GM23338 (cell line): ENCODE measurements around the gene NUP205. TPM values are rescaled to one million over a fixed set of nuclear protein-coding genes. Genes with fewer than 3 reads are reported as not detected.

ENCODE experiments used
- ATAC-seq: fragments of 200-7000 bp; cut with Tn5 transposase; 3 replicates; pipeline ENCODE4 v1.9.1; 2020
- DNase-seq: peaks from one replicate; pipeline ENCODE4 v3.0.0-alpha.2; 2015; ENCODE audit warnings: low spot score
- H2AFZ ChIP-seq: fragments of 200-600 bp; sonication (generic); 2 replicates; pipeline ENCODE4 v1.8.0; 2016; ENCODE audit warnings: antibody characterized with exemption, mild to moderate bottlenecking, moderate library complexity
- H3F3A ChIP-seq: fragments of 200-600 bp; sonication (generic); replicated peaks from 2 replicates; pipeline ENCODE4 v1.8.0; 2017; ENCODE audit warnings: antibody characterized with exemption, mixed run types, low read depth
- H3K27ac ChIP-seq: fragments of 200-600 bp; sonication (generic); 2 replicates; pipeline ENCODE4 v1.6.1; 2016; ENCODE audit warnings: low read depth
- H3K27me3 ChIP-seq: fragments of 200-600 bp; sonication (generic); 2 replicates; pipeline ENCODE4 v1.8.0; 2016; ENCODE audit warnings: mild to moderate bottlenecking, mixed run types, moderate library complexity; ENCODE audit not compliant: insufficient read depth
- H3K36me3 ChIP-seq: fragments of 200-600 bp; sonication (generic); 2 replicates; pipeline ENCODE4 v1.8.0; 2016; ENCODE audit warnings: mild to moderate bottlenecking; ENCODE audit not compliant: insufficient read depth
- H3K4me1 ChIP-seq: fragments of 200-600 bp; sonication (generic); 2 replicates; pipeline ENCODE4 v1.8.0; 2016; ENCODE audit warnings: mild to moderate bottlenecking, moderate library complexity; ENCODE audit not compliant: insufficient read depth
- H3K4me2 ChIP-seq: fragments of 200-600 bp; sonication (generic); 2 replicates; pipeline ENCODE4 v1.7.1; 2017; ENCODE audit warnings: mixed run types
- H3K4me3 ChIP-seq: fragments of 200-600 bp; sonication (generic); 2 replicates; pipeline ENCODE4 v1.6.1; 2016; ENCODE audit warnings: mixed run types
- H3K79me2 ChIP-seq: fragments of 200-600 bp; sonication (generic); replicated peaks from 2 replicates; pipeline ENCODE4 v1.8.0; 2017; ENCODE audit warnings: mild to moderate bottlenecking; ENCODE audit not compliant: insufficient read depth
- H3K9me2 ChIP-seq: fragments of 200-600 bp; sonication (generic); 2 replicates; pipeline ENCODE4 v1.8.0; 2017; ENCODE audit not compliant: insufficient read depth
- H4K20me1 ChIP-seq: fragments of 200-600 bp; sonication (generic); replicated peaks from 2 replicates; pipeline ENCODE4 v1.8.0; 2017; ENCODE audit warnings: mild to moderate bottlenecking; ENCODE audit not compliant: insufficient read depth
- H3K27ac Mint-ChIP-seq: 2 replicates; pipeline ENCODE4 v1.8.0; 2020; ENCODE audit warnings: inconsistent platforms, mild to moderate bottlenecking, moderate library complexity, mixed read lengths
- H3K27me3 Mint-ChIP-seq: 3 replicates; pipeline ENCODE4 v1.8.0; 2022; ENCODE audit warnings: low read depth, mild to moderate bottlenecking, moderate library complexity, mixed read lengths, inconsistent platforms; ENCODE audit not compliant: insufficient read depth, poor library complexity
- H3K36me3 Mint-ChIP-seq: 3 replicates; pipeline ENCODE4 v1.8.0; 2021; ENCODE audit warnings: low read depth, mild to moderate bottlenecking, inconsistent platforms, moderate library complexity, mixed read lengths
- H3K4me1 Mint-ChIP-seq: 3 replicates; pipeline ENCODE4 v1.8.0; 2020; ENCODE audit warnings: mild to moderate bottlenecking, inconsistent platforms, mixed read lengths
- H3K4me3 Mint-ChIP-seq: 3 replicates; pipeline ENCODE4 v1.8.0; 2021; ENCODE audit warnings: moderate library complexity, mild to moderate bottlenecking, inconsistent platforms, mixed read lengths
- H3K9me3 Mint-ChIP-seq: 3 replicates; pipeline ENCODE4 v1.8.0; 2020; ENCODE audit warnings: moderate library complexity, mild to moderate bottlenecking, inconsistent platforms, mixed read lengths
- CREB1 ChIP-seq: fragments of 250-450 bp; sonication (Bioruptor Pico); IDR thresholded peaks from 2 replicates; pipeline ENCODE4 v1.5.0; 2020; ENCODE audit warnings: low read depth, mild to moderate bottlenecking, moderate library complexity
- EZH2 ChIP-seq: fragments of 200-600 bp; sonication (generic); IDR thresholded peaks from one replicate; pipeline ENCODE4 v1.8.0; 2017; ENCODE audit warnings: antibody characterized with exemption, mild to moderate bottlenecking, low read depth; ENCODE audit not compliant: unreplicated experiment
- JUNB ChIP-seq: IDR thresholded peaks from one replicate; pipeline ENCODE4 v1.6.1; 2016; ENCODE audit warnings: antibody characterized with exemption; ENCODE audit not compliant: unreplicated experiment
- POLR2AphosphoS5 ChIP-seq: IDR thresholded peaks from 2 replicates; pipeline ENCODE4 v1.6.1; 2016; ENCODE audit warnings: antibody characterized with exemption, low read depth
- ZNF114 ChIP-seq: fragments of 250-450 bp; sonication (Bioruptor Pico); IDR thresholded peaks from 2 replicates; pipeline ENCODE4 v1.5.0; 2020; ENCODE audit warnings: mild to moderate bottlenecking, moderate library complexity
- ZNF462 ChIP-seq: fragments of 250-450 bp; sonication (Bioruptor Pico); IDR thresholded peaks from 2 replicates; pipeline ENCODE4 v1.5.0; 2020; ENCODE audit warnings: mild to moderate bottlenecking, moderate library complexity
- polyA plus RNA-seq: library from polyadenylated mRNA; unstranded; fragments of >200 nt; fragmentation: Nextera tagmentation; extraction: Ambion mirVana; gene quantifications from 2 replicates; pipeline ENCODE4 v1.2.1, GENCODE V29; 2016
- total RNA-seq: library from RNA; depleted of rRNA; stranded (reverse); fragments of >200 nt; shearing (Covaris generic); gene quantifications from 2 replicates; pipeline ENCODE4 v1.2.3, GENCODE V29; 2014
- TF ChIP-seq, protein P1 (sequence below): IDR thresholded peaks from 2 replicates; pipeline ENCODE4 v1.6.1; 2016; ENCODE audit warnings: antibody characterized with exemption

Gene NUP205
- total and polyA plus RNA-seq, 2 experiments from 2014 or later: 150 to 212 TPM

DNA sequence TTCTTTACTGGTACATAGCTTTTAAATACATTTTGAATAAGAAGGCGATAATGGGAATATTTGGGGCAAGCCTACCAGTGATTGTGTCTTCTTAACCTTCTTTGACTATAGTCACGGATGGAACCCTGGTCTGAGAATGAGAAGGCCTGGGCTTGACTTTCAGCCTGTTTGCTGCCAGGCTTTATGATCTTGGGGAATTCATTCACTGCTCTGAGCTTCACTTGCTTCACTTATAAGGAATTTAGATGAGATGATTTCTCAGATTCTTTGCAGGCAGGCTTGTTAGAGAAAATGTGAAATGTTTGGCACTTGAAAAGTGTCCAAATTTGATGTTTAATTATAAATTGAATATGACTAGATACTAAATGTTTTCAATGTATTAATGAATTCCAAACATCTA lies 42.5 kb downstream of the NUP205 start (continued):
- TF ChIP-seq ZNF462 (CRISPR knock-in tag) (no peak), JUNB (no peak), ZNF114 (no peak), CREB1 (CRISPR knock-in tag) (no peak), POLR2AphosphoS5 (no peak), EZH2 (no peak)
- TF ChIP-seq, protein P1, sequence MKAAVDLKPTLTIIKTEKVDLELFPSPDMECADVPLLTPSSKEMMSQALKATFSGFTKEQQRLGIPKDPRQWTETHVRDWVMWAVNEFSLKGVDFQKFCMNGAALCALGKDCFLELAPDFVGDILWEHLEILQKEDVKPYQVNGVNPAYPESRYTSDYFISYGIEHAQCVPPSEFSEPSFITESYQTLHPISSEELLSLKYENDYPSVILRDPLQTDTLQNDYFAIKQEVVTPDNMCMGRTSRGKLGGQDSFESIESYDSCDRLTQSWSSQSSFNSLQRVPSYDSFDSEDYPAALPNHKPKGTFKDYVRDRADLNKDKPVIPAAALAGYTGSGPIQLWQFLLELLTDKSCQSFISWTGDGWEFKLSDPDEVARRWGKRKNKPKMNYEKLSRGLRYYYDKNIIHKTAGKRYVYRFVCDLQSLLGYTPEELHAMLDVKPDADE: no peak

DNA sequence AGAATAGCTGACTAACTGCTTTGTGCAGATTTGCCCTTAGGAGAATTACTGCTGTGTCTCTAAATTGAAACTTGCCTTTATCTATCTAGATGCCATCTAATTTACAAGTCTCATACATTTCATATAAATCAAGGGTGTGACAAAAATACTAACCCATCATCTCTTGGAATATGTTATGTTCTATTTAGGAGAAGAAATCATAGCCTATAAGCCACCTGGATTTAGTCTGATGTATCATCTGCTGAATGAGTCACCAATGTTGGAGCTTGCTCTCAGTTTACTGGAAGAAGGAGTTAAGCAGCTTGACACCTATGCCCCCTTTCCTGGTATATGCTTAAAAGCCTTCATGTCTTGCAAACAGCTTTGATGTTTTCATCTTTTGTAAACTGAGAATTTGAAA lies 43.5 kb downstream of the NUP205 start:
- TF ChIP-seq POLR2AphosphoS5 (no peak), ZNF462 (CRISPR knock-in tag) (no peak), JUNB (no peak), EZH2 (no peak), CREB1 (CRISPR knock-in tag) (no peak)
- Histone ChIP-seq H3K27me3 (no peaks in the 10 kb centered on the region), H2AFZ (no peak overlapping the region), H3K36me3 (peaks cover 83% of the 10 kb centered on the region), H3K9me2 (no peaks in the 10 kb centered on the region), H3K4me1 (no peaks in the 10 kb centered on the region), H3F3A (no peaks in the 10 kb centered on the region), H4K20me1 (peaks cover 14% of the 10 kb centered on the region), H3K4me3 (no peak overlapping the region), H3K27ac (no peak overlapping the region), H3K4me2 (no peak overlapping the region), H3K79me2 (no peaks in the 10 kb centered on the region; the same call in 1 of the 2 replicates)
- Mint-ChIP-seq H3K9me3 (no peaks in the 10 kb centered on the region), H3K4me1 (no peaks in the 10 kb centered on the region), H3K36me3 (peaks cover 90% of the 10 kb centered on the region), H3K4me3 (no peak overlapping the region), H3K27me3 (peaks cover 2% of the 10 kb centered on the region), H3K27ac (no peak overlapping the region)
- DNase-seq: no peak
- ATAC-seq: no peak
